A673 (cell line): ENCODE data around the gene NUDT13.

Experiments used
- EZH2 ChIP-seq: fragments of 200-600 bp; sonication (generic); IDR thresholded peaks from 2 replicates; pipeline ENCODE4 v1.6.1; 2017; ENCODE audit warnings: borderline replicate concordance, low read depth, mild to moderate bottlenecking, mixed read lengths, antibody characterized with exemption, low read length; ENCODE audit not compliant: poor library complexity, severe bottlenecking
- TF ChIP-seq, protein P1 (sequence below): fragments of 300-800, 200-600 bp; sonication (generic); conservative IDR thresholded peaks from 2 replicates; pipeline ENCODE4 v1.5.1; 2017; ENCODE audit warnings: low read depth, mild to moderate bottlenecking, antibody characterized with exemption, low read length, moderate library complexity, mixed read lengths

DNA sequence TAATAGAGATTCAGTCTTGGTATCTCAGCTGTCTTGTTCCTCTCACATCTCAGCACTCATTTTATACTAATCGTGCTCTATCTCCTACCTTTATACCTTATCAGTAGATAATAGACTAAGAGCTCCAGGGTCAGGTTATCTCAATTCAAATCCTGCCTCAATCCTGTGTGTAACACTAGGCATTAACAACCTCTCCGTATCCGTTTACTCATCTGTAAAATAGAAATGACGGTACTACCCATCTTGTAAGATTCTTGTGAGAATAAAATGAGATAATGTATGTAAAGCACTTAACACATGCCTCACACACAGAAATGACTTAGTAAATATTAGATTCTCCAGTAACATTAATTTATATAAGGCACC is 13.0 kb upstream of the NUDT13 start:
- TF ChIP-seq, protein P1, sequence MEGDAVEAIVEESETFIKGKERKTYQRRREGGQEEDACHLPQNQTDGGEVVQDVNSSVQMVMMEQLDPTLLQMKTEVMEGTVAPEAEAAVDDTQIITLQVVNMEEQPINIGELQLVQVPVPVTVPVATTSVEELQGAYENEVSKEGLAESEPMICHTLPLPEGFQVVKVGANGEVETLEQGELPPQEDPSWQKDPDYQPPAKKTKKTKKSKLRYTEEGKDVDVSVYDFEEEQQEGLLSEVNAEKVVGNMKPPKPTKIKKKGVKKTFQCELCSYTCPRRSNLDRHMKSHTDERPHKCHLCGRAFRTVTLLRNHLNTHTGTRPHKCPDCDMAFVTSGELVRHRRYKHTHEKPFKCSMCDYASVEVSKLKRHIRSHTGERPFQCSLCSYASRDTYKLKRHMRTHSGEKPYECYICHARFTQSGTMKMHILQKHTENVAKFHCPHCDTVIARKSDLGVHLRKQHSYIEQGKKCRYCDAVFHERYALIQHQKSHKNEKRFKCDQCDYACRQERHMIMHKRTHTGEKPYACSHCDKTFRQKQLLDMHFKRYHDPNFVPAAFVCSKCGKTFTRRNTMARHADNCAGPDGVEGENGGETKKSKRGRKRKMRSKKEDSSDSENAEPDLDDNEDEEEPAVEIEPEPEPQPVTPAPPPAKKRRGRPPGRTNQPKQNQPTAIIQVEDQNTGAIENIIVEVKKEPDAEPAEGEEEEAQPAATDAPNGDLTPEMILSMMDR = no peak
- TF ChIP-seq EZH2 = no peak
